Stimulated activated CD4-positive, alpha-beta T cell treated with anti-CD3 and anti-CD28 coated beads, TNF-alpha, amount 100 ng/mL, for 48 hours (primary cell): Measurements from ENCODE around the gene CAP2.
"Not testable (repeated sequence)": the region's sequence is repeated elsewhere in the genome, so short reads cannot be mapped to it uniquely, and the experiment has no call there.

Experiments used
- DNase-seq, 3 donors: peaks; one replicate each; pipeline ENCODE4 v3.0.0-alpha.2; 2020; ENCODE audit warnings: low read depth in 3 of 3

CAP2 gene

GRCh38 chr6:17440811-17441210 is 47.4 kb downstream of the CAP2 start:
- not testable (repeated sequence) for DNase-seq

GRCh38 chr6:17442196-17442595 is 48.8 kb downstream of the CAP2 start:
- no peak for DNase-seq

GRCh38 chr6:17446713-17447112 is 53.3 kb downstream of the CAP2 start:
- DNase-seq, result no peak

- DNase-seq, result no peak
These were observed 54.8 kb downstream of the CAP2 start for GRCh38 chr6:17448165-17448564.

- no peak for DNase-seq
These were observed 57.0 kb downstream of the CAP2 start for GRCh38 chr6:17450397-17450796.

GRCh38 chr6:17450832-17451231 is 57.4 kb downstream of the CAP2 start:
- DNase-seq, result no peak

GRCh38 chr6:17452096-17452495 is 58.7 kb downstream of the CAP2 start:
- DNase-seq, result no peak

GRCh38 chr6:17454316-17455005 is 61.1 kb downstream of the CAP2 start:
- no peak for DNase-seq

GRCh38 chr6:17455919-17456318 is 62.5 kb downstream of the CAP2 start:
- no peak for DNase-seq

- DNase-seq, result no peak
These were observed 63.3 kb downstream of the CAP2 start for GRCh38 chr6:17456711-17457110.

- no peak for DNase-seq
These were observed 64.0 kb downstream of the CAP2 start for GRCh38 chr6:17457405-17457804.

- DNase-seq, result no peak
These were observed 64.6 kb downstream of the CAP2 start for GRCh38 chr6:17457956-17458355.

GRCh38 chr6:17458966-17459365 is 65.6 kb downstream of the CAP2 start:
- no peak for DNase-seq

- DNase-seq, result no peak
These were observed 67.5 kb downstream of the CAP2 start for GRCh38 chr6:17460862-17461261.

GRCh38 chr6:17466147-17466546 is 72.8 kb downstream of the CAP2 start:
- DNase-seq, result no peak

- no peak for DNase-seq
These were observed 73.3 kb downstream of the CAP2 start for GRCh38 chr6:17466707-17467106.

GRCh38 chr6:17469006-17469832 is 75.8 kb downstream of the CAP2 start:
- DNase-seq, result no peak

GRCh38 chr6:17470202-17470937 is 77.0 kb downstream of the CAP2 start:
- DNase-seq, result no peak

- DNase-seq, result no peak
These were observed 77.5 kb downstream of the CAP2 start for GRCh38 chr6:17470938-17471327.

GRCh38 chr6:17472653-17473183 is 79.3 kb downstream of the CAP2 start:
- no peak for DNase-seq

- DNase-seq, result no peak
These were observed 80.2 kb downstream of the CAP2 start for GRCh38 chr6:17473554-17473953.

GRCh38 chr6:17474289-17474688 is 80.9 kb downstream of the CAP2 start:
- DNase-seq, result no peak
